Activated T-cell treated with anti-CD3 and anti-CD28 coated beads, Interleukin-2, amount 50 U/mL, for 48 hours (primary cell): ENCODE measurements around the gene CDC5L.

ENCODE experiments used
- DNase-seq, 2 experiments: peaks; one replicate each; pipeline ENCODE4 v3.0.0-alpha.2; 2020

CDC5L gene

GRCh38 chr6:44477293-44477894 is 89.9 kb downstream of the CDC5L start:
- no peak for DNase-seq

- DNase-seq, result no peak
Measured at GRCh38 chr6:44478158-44478557, 90.7 kb downstream of the CDC5L start.

- no peak for DNase-seq
Measured at GRCh38 chr6:44478591-44479254, 91.2 kb downstream of the CDC5L start.

DNA sequence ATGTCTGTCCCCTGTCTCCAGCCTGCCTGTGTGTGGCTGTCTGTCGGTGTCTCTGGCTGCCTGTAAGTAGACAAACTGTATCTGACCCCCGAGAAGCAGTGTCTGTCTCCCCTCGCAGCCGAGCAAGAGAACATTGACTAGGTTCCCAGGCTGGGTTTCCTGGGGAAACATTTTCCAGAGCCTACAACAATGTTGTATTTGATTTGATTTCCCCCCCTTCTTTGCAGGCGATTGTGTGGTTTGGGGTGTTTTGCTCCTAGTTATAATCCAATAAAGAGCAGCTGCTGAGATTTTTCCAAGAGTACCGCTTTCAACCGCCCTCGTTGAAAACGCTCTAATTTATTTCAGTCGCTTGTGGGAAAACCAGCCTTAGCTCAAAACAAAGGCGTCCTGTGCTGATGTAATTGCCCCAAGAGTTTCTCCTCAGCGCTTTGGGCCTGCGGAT is 92.6 kb downstream of the CDC5L start:
- DNase-seq, result no peak

DNA sequence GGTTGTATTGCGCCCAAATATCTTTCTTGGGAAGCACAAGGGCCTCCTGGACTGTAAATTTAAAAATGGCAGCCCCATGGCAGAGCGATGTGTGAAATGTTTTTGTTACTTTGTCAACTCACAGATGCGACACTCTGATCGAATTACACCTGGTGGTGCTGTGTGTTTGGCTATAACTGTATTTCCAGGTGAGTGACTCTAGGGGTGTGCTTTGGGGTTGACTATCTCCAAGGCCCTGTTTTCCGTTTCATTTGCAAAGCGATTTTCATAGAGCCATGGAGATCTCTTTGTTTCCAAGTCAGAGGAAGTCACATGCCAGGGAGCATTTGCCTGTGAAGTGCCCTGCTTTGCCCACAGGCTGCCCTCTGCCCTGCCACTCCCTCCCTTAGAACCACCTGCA is 93.5 kb downstream of the CDC5L start:
- DNase-seq, result no peak

GRCh38 chr6:44481760-44482159 is 94.3 kb downstream of the CDC5L start:
- no peak for DNase-seq

- no peak for DNase-seq
Measured at GRCh38 chr6:44485601-44486401, 98.3 kb downstream of the CDC5L start.

DNA sequence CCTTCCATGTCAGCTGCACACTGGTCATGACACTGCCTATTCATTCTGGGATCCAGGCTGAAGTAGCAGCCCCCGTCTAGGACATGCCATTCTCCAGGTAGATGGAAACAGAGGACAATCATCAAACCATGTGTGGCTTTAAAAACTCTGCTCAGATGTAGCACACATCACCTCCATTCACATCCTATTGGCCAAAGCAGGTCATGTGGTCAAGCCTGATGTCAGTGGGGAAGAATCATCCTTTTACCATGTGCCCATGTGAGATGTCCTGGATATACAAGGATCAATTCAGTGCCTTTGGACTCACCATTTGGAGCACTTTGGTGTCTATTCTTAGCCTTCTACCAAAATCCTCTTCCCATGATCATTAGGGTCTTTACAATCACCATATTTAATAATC is 99.5 kb downstream of the CDC5L start:
- DNase-seq, result no peak

- no peak for DNase-seq
Measured at GRCh38 chr6:44487586-44487985, 100.1 kb downstream of the CDC5L start.

DNA sequence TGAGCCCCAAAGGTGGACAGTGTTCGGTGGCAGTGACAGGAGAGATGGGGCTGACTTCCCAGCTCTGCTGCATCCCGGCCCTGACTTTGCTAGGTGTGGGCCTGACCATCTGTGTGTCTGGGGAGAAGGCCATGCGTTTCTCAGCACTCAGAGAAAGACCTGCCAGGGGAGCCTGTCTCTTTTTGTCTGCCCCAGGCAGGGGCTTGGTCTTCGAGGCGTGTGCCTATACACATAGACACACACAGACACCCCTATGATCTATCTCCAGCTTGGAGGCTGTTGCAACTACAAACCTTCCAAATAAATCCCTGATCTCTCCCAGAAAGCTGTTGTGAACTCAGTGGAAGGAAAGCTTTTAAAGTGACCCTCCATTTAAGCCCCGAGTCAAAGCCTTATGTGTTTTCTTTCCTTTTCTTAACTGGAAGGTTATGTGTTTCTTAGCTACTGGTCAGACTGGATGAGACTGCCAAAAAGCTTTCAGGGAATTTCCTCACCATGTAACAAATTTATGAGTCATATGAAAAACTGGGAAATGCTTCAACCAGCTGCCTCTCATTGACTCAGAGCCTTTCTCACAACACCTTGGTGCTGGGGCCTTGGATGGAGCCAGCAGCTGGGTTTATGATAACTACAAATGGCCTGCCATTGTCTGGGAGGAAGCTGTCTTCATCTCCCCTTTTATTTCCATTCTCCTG is 102.6 kb downstream of the CDC5L start:
- DNase-seq, result no peak

DNA sequence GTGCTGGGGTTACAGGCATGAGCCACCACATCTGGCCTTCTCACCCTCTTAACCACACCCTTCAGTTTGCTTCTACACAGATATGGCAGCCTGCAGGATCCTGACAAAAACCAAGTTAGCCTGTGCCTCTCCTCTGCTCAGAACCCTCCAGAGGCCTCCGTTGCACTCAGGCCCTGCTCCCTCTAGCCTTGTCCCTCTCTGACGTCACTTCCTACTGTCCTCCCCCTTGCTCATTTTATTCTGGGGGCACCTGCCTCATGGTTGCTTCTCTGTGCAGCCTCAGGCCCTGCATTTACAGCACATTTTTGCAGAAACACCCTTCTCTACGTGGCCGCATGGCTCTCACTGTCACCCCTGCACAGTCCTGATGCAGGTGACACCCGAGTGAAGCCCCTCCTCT is 105.6 kb downstream of the CDC5L start:
- no peak for DNase-seq

GRCh38 chr6:44493593-44493992 is 106.1 kb downstream of the CDC5L start:
- DNase-seq, result no peak

DNA sequence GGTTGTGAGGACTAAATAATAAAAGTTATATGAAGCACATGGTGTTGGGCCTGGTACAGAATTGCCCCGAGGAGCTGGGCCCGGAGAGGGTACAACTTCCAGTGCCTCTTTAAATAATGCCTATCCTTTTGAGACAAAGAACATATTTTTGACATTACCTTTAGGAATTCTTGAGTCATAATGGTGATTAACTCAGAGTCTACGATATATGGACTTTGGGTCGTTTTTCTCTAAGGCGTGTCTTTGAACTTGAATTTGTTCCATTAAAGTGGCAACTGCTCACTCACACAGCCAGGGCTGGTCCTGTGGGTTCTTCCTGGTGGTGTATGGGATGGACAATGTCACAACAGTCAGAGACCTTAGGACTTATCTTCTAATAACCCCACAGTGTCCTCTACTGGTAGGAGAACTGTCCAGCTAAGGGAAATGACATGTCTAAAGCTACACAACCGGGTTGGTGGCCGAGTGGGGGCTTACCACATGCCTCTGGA is 106.5 kb downstream of the CDC5L start:
- no peak for DNase-seq

- peak in 1 of 2 experiments; percentile 5 for DNase-seq
Measured at GRCh38 chr6:44495036-44495901, 107.8 kb downstream of the CDC5L start.

DNA sequence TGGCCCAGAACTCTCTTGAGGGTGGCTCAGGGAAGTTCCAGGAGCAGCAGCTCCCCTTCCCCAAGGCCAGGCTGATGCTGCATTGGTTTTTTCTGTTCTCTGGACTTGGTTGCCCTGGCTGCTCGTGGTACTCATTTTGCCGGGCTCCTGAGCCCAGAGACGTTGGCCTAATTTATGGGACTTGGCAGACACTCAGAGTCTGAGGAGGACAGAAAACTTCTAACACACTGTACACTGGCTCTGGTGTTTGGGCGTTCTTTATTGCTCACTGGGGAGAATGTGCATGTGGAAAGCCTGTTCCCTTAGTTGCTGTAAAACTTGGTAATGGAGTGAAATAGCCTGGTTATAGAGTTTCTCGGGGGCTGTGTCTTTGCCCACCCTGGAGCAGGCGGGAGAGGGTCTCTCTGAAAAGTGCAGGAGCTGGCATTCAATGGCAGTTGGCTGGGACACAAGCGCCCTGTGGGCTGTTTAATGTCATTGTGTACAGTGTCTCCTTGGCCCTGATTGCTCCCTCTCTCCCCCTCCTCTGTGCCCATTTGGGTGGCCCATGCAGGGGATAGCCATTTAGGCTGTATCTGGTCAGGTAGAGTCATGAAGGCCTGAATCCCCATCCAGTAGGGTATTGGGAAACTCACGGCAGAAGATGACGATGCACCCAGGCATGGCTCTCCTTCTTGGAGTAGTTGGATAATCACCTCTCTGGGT is 109.3 kb downstream of the CDC5L start:
- peak in 1 of 2 experiments; percentile 4 for DNase-seq

GRCh38 chr6:44497807-44498206 is 110.3 kb downstream of the CDC5L start:
- no peak for DNase-seq

DNA sequence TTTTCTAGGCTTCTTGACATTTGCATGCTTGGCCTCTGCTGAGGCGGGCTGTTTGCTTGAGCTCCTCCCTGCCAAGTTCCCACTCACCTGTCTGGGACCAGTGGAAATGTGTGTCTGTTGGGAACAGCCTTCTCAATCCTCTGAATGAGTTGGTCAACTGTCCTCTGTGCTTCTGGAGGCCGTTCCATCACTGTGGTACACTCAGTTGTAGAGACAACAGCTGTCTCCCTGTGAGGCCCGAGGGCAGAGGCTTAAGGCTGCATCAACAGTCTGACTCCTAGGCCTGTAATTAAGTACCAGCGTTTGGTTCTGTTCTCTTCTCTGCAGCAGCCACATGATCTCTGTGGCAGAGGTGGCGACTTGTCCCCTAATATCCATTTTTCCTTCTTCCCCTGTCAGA is 110.9 kb downstream of the CDC5L start:
- DNase-seq, result no peak

- DNase-seq, result peak in 1 of 2 experiments; percentile 15
Measured at GRCh38 chr6:44499609-44500008, 112.1 kb downstream of the CDC5L start.
